WI38 (cell line): ENCODE data around the gene GLRA3.

Source experiments
- H3K4me3 ChIP-seq: 2 replicates; pipeline ENCODE4 v1.5.1; 2011; ENCODE audit warnings: low read depth, mild to moderate bottlenecking, control low read depth, low read length
- CTCF ChIP-seq: IDR thresholded peaks from 2 replicates; pipeline ENCODE4 v1.5.1; 2012; ENCODE audit warnings: low read depth, mild to moderate bottlenecking, control low read depth, low read length

Gene GLRA3

GRCh38 chr4:174628191-174628590, 200.9 kb downstream of the GLRA3 start:
- no peak overlapping the region for H3K4me3 ChIP-seq
- no peak for TF ChIP-seq CTCF

- no peak for TF ChIP-seq CTCF
Measured at GRCh38 chr4:174627473-174627872, 201.6 kb downstream of the GLRA3 start.

GRCh38 chr4:174626342-174627008, 202.6 kb downstream of the GLRA3 start:
- TF ChIP-seq CTCF: no peak
- H3K4me3 ChIP-seq: no peak overlapping the region

More at GRCh38 chr4:174627473-174627872, 201.6 kb downstream of the GLRA3 start:
- no peak overlapping the region for H3K4me3 ChIP-seq

- no peak overlapping the region for H3K4me3 ChIP-seq
- no peak for TF ChIP-seq CTCF
Measured at GRCh38 chr4:174616661-174617060, 212.4 kb downstream of the GLRA3 start.

- TF ChIP-seq CTCF: no peak
- H3K4me3 ChIP-seq: no peak overlapping the region
Measured at GRCh38 chr4:174613979-174614378, 215.1 kb downstream of the GLRA3 start.

GRCh38 chr4:174611792-174612191, 217.3 kb downstream of the GLRA3 start:
- no peak overlapping the region for H3K4me3 ChIP-seq
- TF ChIP-seq CTCF: no peak

GRCh38 chr4:174607792-174608191, 221.3 kb downstream of the GLRA3 start:
- TF ChIP-seq CTCF: no peak
- no peak overlapping the region for H3K4me3 ChIP-seq
